Measurements from ENCODE around the gene SLC25A48. TPM values are rescaled to one million over a fixed set of nuclear protein-coding genes. Genes with fewer than 3 reads are reported as not detected.

SLC25A48 gene
- polyA plus RNA-seq, 1 donor (not counting 4 experiments of a cell fraction or from before 2014, with no cell fraction given) = not detected

- H3K4me3 ChIP-seq (ENCODE audit: control insufficient read depth in 2 of 3, extremely low read depth in 1 of 3, insufficient read depth in 2 of 3, low read depth in 1 of 3, low read length in 3 of 3) = no peak overlapping the region
- FAIRE-seq = no peak
- no peaks in the 10 kb centered on the region for H3K36me3 ChIP-seq (ENCODE audit: control insufficient read depth in 2 of 2, extremely low read depth in 1 of 2, insufficient read depth in 2 of 2, low read length in 2 of 2)
- no peak overlapping the region for H2AFZ ChIP-seq (ENCODE audit: control insufficient read depth, low read length)
- no peaks in the 10 kb centered on the region for H3K4me1 ChIP-seq (ENCODE audit: control insufficient read depth, extremely low read depth, insufficient read depth, low read length)
- no peak for DNase-seq (ENCODE audit: low read depth, low spot score)
- H3K4me2 ChIP-seq (ENCODE audit: control insufficient read depth, extremely low read depth, insufficient read depth, low read depth, low read length) = no peak overlapping the region
- H3K27ac ChIP-seq (ENCODE audit: control insufficient read depth, insufficient read depth, low read length) = no peak overlapping the region
- H3K9me3 ChIP-seq (ENCODE audit: control insufficient read depth, low read depth, low read length) = no peaks in the 10 kb centered on the region
- no peak overlapping the region for H3K9ac ChIP-seq (ENCODE audit: control insufficient read depth, extremely low read depth, insufficient read depth, low read length)
- no peaks in the 10 kb centered on the region for H4K20me1 ChIP-seq (ENCODE audit: control insufficient read depth, extremely low read depth, insufficient read depth, low read length)
- peaks cover 5% of the 10 kb centered on the region for H3K27me3 ChIP-seq (ENCODE audit: control insufficient read depth, extremely low read depth, insufficient read depth, low read length)
- H3K79me2 ChIP-seq (ENCODE audit: control insufficient read depth, insufficient read depth, low read length) = no peaks in the 10 kb centered on the region
- H3K9me1 ChIP-seq (ENCODE audit: control insufficient read depth, extremely low read depth, insufficient read depth, low read length) = no peaks in the 10 kb centered on the region
- TF ChIP-seq CTCF (optimal IDR thresholded peaks at IDR 0.05 in 1 of 3, IDR thresholded peaks at IDR 0.05 in 1 of 3, conservative IDR thresholded peaks at IDR 0.05 in 1 of 3; ENCODE audit: extremely low read depth in 1 of 3, insufficient read depth in 2 of 3, low read length in 3 of 3) (no peak), EZH2 (IDR thresholded peaks at IDR 0.05; ENCODE audit: low read length) (no peak)
- dilution Hi-C loops (cut with MboI; ENCODE audit: extremely low pct_ligation_motif_present, low sequenced_read_pairs) = no loop called here
Measured at GRCh38 chr5:135868681-135869080, 34.2 kb downstream of the SLC25A48 start.

- no peaks in the 10 kb centered on the region for H3K9me1 ChIP-seq (ENCODE audit: control insufficient read depth, extremely low read depth, insufficient read depth, low read length)
- H3K27me3 ChIP-seq (ENCODE audit: control insufficient read depth, extremely low read depth, insufficient read depth, low read length) = peaks cover 7% of the 10 kb centered on the region
- no peak overlapping the region for H3K4me2 ChIP-seq (ENCODE audit: control insufficient read depth, extremely low read depth, insufficient read depth, low read depth, low read length)
- TF ChIP-seq CTCF (optimal IDR thresholded peaks at IDR 0.05 in 1 of 3, IDR thresholded peaks at IDR 0.05 in 1 of 3, conservative IDR thresholded peaks at IDR 0.05 in 1 of 3; ENCODE audit: extremely low read depth in 1 of 3, insufficient read depth in 2 of 3, low read length in 3 of 3) (no peak), EZH2 (IDR thresholded peaks at IDR 0.05; ENCODE audit: low read length) (no peak)
- H3K4me3 ChIP-seq (ENCODE audit: control insufficient read depth in 2 of 3, extremely low read depth in 1 of 3, insufficient read depth in 2 of 3, low read depth in 1 of 3, low read length in 3 of 3) = no peak overlapping the region
- no peaks in the 10 kb centered on the region for H3K79me2 ChIP-seq (ENCODE audit: control insufficient read depth, insufficient read depth, low read length)
- H3K36me3 ChIP-seq (ENCODE audit: control insufficient read depth in 2 of 2, extremely low read depth in 1 of 2, insufficient read depth in 2 of 2, low read length in 2 of 2) = no peaks in the 10 kb centered on the region
- no peak for FAIRE-seq
- dilution Hi-C loops (cut with MboI; ENCODE audit: extremely low pct_ligation_motif_present, low sequenced_read_pairs) = no loop called here
- H3K4me1 ChIP-seq (ENCODE audit: control insufficient read depth, extremely low read depth, insufficient read depth, low read length) = no peaks in the 10 kb centered on the region
- H4K20me1 ChIP-seq (ENCODE audit: control insufficient read depth, extremely low read depth, insufficient read depth, low read length) = no peaks in the 10 kb centered on the region
- no peak for DNase-seq (ENCODE audit: low read depth, low spot score)
- H3K9ac ChIP-seq (ENCODE audit: control insufficient read depth, extremely low read depth, insufficient read depth, low read length) = no peak overlapping the region
- H3K27ac ChIP-seq (ENCODE audit: control insufficient read depth, insufficient read depth, low read length) = no peak overlapping the region
- H2AFZ ChIP-seq (ENCODE audit: control insufficient read depth, low read length) = no peak overlapping the region
- H3K9me3 ChIP-seq (ENCODE audit: control insufficient read depth, low read depth, low read length) = no peaks in the 10 kb centered on the region
Measured at GRCh38 chr5:135869276-135869675, 34.8 kb downstream of the SLC25A48 start.

Data from keratinocyte (primary cell).